ENCODE data around the gene C1GALT1C1L. TPM values are rescaled to one million over a fixed set of nuclear protein-coding genes. Genes with fewer than 3 reads are reported as not detected.
A peak's percentile ranks its signal among the peaks of the same experiment; 100 is the strongest.
"Not testable (repeated sequence)": the region's sequence is repeated elsewhere in the genome, so short reads cannot be mapped to it uniquely, and the experiment has no call there.

C1GALT1C1L gene
- polyA plus RNA-seq, 1 donor from 2014 or later = not detected

DNA sequence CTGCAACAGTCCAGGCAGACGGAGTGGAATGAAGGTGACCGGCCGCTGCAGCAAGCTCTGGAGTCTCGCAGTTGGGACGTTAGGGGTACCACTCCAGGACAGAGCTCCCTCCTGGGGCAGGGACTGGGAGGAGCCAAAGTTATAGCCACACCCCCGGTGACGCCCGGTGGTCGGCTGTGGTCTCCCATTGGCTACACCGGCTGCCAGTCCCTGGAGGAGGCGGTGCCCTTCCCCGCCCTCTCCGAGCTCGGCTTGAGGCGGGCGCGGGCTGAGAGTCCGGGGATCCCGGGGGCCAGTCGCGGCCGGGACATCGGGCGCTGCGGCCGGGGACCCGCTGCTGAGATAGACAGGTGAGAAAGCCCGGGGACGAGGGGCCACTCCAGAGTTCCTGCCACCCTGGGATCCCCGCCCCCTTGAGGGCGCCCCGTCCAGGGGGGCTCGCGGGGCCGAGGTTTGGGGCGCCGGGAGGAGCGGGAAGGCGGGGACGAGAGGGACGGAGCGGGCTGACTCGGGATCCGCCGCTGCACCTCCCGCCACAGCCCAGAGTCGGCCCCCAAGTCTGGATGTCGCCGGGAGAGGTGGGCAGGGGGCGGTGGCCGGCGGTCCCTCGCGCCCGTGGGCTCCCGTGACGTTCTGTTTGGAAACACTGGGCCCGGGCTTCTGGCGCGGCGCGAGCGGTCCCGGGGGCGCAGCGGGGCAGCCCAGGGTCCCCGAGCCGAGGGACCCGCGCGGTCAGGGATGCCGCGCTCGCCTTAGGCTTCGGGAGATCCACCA is 39.0 kb downstream of the C1GALT1C1L start, which contains the start of gene PLEKHH2:
TSS of gene PLEKHH2 (plus strand) at position 231 of the 774 bp plus-strand sequence. CDS start 7,414 bp downstream, outside the sequence.
- H2AFZ ChIP-seq (ENCODE audit: low read depth, low read length) = no peak within 1 kb of the TSS
- H3K36me3 ChIP-seq (ENCODE audit: insufficient read depth, low read length) = no peaks in the 10 kb centered on the region
- no peaks in the 10 kb centered on the region for H3F3A ChIP-seq (ENCODE audit: insufficient read depth, low read length, poor library complexity, severe bottlenecking)
- TF ChIP-seq EP300 (conservative IDR thresholded peaks at IDR 0.05; ENCODE audit: poor library complexity, severe bottlenecking) = no peak
- TF ChIP-seq, protein P1, sequence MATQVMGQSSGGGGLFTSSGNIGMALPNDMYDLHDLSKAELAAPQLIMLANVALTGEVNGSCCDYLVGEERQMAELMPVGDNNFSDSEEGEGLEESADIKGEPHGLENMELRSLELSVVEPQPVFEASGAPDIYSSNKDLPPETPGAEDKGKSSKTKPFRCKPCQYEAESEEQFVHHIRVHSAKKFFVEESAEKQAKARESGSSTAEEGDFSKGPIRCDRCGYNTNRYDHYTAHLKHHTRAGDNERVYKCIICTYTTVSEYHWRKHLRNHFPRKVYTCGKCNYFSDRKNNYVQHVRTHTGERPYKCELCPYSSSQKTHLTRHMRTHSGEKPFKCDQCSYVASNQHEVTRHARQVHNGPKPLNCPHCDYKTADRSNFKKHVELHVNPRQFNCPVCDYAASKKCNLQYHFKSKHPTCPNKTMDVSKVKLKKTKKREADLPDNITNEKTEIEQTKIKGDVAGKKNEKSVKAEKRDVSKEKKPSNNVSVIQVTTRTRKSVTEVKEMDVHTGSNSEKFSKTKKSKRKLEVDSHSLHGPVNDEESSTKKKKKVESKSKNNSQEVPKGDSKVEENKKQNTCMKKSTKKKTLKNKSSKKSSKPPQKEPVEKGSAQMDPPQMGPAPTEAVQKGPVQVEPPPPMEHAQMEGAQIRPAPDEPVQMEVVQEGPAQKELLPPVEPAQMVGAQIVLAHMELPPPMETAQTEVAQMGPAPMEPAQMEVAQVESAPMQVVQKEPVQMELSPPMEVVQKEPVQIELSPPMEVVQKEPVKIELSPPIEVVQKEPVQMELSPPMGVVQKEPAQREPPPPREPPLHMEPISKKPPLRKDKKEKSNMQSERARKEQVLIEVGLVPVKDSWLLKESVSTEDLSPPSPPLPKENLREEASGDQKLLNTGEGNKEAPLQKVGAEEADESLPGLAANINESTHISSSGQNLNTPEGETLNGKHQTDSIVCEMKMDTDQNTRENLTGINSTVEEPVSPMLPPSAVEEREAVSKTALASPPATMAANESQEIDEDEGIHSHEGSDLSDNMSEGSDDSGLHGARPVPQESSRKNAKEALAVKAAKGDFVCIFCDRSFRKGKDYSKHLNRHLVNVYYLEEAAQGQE (IDR thresholded peaks at IDR 0.05; ENCODE audit: borderline replicate concordance) = no peak
- TF ChIP-seq RAD21 (conservative IDR thresholded peaks at IDR 0.05) = peak; percentile 13
- TF ChIP-seq MXI1 (conservative IDR thresholded peaks at IDR 0.05; ENCODE audit: poor library complexity, severe bottlenecking) = peak; percentile 16
- no peak within 1 kb of the TSS for H3K27ac ChIP-seq (ENCODE audit: low read length)
- H4K20me1 ChIP-seq (ENCODE audit: insufficient read depth) = no peaks in the 10 kb centered on the region
- peak within 1 kb of the TSS; percentile 83 for H3K4me3 ChIP-seq (ENCODE audit: low read length)
- H3K27me3 ChIP-seq (ENCODE audit: insufficient read depth, low read depth, low read length) = peaks cover 22% of the 10 kb centered on the region
- H3K9me2 ChIP-seq (ENCODE audit: insufficient read depth, low read length) = no peaks in the 10 kb centered on the region
- no peaks in the 10 kb centered on the region for H3K9me3 ChIP-seq (ENCODE audit: low read length)
- H3K79me2 ChIP-seq (replicated peaks; ENCODE audit: insufficient read depth, low read length) = no peaks in the 10 kb centered on the region
- no peak within 1 kb of the TSS for H3K4me2 ChIP-seq (ENCODE audit: low read length)
- peak within 1 kb of the TSS; percentile 43 for H3K9ac ChIP-seq (ENCODE audit: low read length)

DNA sequence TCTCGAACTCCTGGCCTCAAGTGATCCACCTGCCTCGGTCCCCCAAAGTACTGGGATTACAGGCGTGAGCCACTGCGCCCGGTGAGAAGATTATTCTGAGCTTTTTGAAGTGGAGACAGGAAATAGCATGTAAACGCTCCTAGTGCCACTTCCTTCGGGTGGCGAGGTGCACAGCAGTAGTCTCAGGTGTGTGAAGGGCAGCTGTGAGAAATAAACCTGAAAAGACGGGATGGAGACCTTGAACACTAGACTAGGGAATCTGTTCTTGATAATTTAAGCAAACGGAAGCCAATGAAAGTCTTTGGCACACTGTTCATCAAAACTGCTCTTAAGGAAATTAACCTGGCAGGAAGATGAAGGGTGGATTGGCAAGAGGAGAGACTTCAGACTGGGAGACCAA is 39.6 kb downstream of the C1GALT1C1L start:
- Histone ChIP-seq H3K9me3 (ENCODE audit: low read length) (no peaks in the 10 kb centered on the region), H3K27ac (ENCODE audit: low read length) (no peak overlapping the region), H4K20me1 (ENCODE audit: insufficient read depth) (no peaks in the 10 kb centered on the region), H3K27me3 (ENCODE audit: insufficient read depth, low read depth, low read length) (peaks cover 22% of the 10 kb centered on the region), H3K9ac (ENCODE audit: low read length) (no peak overlapping the region), H3K79me2 (replicated peaks; ENCODE audit: insufficient read depth, low read length) (no peaks in the 10 kb centered on the region), H3K4me3 (ENCODE audit: low read length) (peak overlapping the region; percentile 83), H2AFZ (ENCODE audit: low read depth, low read length) (no peak overlapping the region), H3K4me2 (ENCODE audit: low read length) (no peak overlapping the region), H3F3A (ENCODE audit: insufficient read depth, low read length, poor library complexity, severe bottlenecking) (no peaks in the 10 kb centered on the region), H3K9me2 (ENCODE audit: insufficient read depth, low read length) (no peaks in the 10 kb centered on the region), H3K36me3 (ENCODE audit: insufficient read depth, low read length) (no peaks in the 10 kb centered on the region)
- TF ChIP-seq EZH2 (IDR thresholded peaks at IDR 0.05; ENCODE audit: borderline replicate concordance, insufficient read depth, low read length, poor library complexity, severe bottlenecking) = no peak
- TF ChIP-seq POLR2AphosphoS5 (IDR thresholded peaks at IDR 0.05) = no peak
- TF ChIP-seq SMC3 (conservative IDR thresholded peaks at IDR 0.05; ENCODE audit: poor library complexity) = no peak
- TF ChIP-seq CTCF (IDR thresholded peaks at IDR 0.05; ENCODE audit: poor library complexity, severe bottlenecking) = no peak
- TF ChIP-seq, protein P1 (IDR thresholded peaks at IDR 0.05; ENCODE audit: borderline replicate concordance) = no peak

DNA sequence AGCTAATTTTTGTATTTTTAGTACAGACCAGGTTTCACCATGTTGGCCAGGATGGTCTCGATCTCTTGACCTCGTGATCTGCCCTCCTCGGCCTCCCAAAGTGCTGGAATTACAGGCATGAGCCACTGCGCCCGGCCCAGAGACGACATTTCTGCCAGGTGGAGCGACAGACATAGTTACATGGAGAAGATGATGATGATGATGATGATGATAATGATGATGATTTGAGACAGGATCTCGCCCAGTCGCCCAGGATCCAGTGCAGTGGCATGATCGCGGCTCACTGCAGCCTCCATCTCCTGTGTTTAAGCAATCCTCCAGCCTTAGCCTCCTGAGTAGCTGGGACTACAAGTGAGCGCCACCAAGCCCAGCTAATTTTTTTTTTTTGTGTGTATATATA is 40.1 kb downstream of the C1GALT1C1L start:
- H3K4me2 ChIP-seq (ENCODE audit: low read length) = not testable (repeated sequence)

More for the DNA sequence above, 40.1 kb downstream of the C1GALT1C1L start:
- H2AFZ ChIP-seq (ENCODE audit: low read depth, low read length); H4K20me1 ChIP-seq (ENCODE audit: insufficient read depth); H3K4me3 ChIP-seq (ENCODE audit: low read length); H3K9me3 ChIP-seq (ENCODE audit: low read length); H3F3A ChIP-seq (ENCODE audit: insufficient read depth, low read length, poor library complexity, severe bottlenecking); H3K79me2 ChIP-seq (replicated peaks; ENCODE audit: insufficient read depth, low read length); H3K27ac ChIP-seq (ENCODE audit: low read length); H3K36me3 ChIP-seq (ENCODE audit: insufficient read depth, low read length); H3K9ac ChIP-seq (ENCODE audit: low read length); H3K9me2 ChIP-seq (ENCODE audit: insufficient read depth, low read length): not testable (repeated sequence)
- H3K27me3 ChIP-seq (ENCODE audit: insufficient read depth, low read depth, low read length) = peaks cover 22% of the 10 kb centered on the region
